Glutamatergic neuron (in vitro differentiated cells): ENCODE measurements around the gene PMM1. TPM values are rescaled to one million over a fixed set of nuclear protein-coding genes. Genes with fewer than 3 reads are reported as not detected.

Source experiments
- DNase-seq: peaks from one replicate; pipeline ENCODE4 v3.0.0; 2022
- H3K27ac Mint-ChIP-seq: one replicate; pipeline ENCODE4 v1.8.0; 2020; ENCODE audit warnings: mild to moderate bottlenecking, mixed read lengths, inconsistent platforms; ENCODE audit not compliant: unreplicated experiment
- H3K27me3 Mint-ChIP-seq: one replicate; pipeline ENCODE4 v1.8.0; 2020; ENCODE audit warnings: mild to moderate bottlenecking, moderate library complexity, mixed read lengths, inconsistent platforms; ENCODE audit not compliant: unreplicated experiment
- H3K36me3 Mint-ChIP-seq: one replicate; pipeline ENCODE4 v1.8.0; 2020; ENCODE audit warnings: mild to moderate bottlenecking, mixed read lengths, inconsistent platforms; ENCODE audit not compliant: unreplicated experiment
- H3K4me1 Mint-ChIP-seq: one replicate; pipeline ENCODE4 v1.8.0; 2020; ENCODE audit warnings: mild to moderate bottlenecking, low read depth, mixed read lengths, inconsistent platforms; ENCODE audit not compliant: unreplicated experiment
- H3K4me3 Mint-ChIP-seq: one replicate; pipeline ENCODE4 v1.8.0; 2020; ENCODE audit warnings: mild to moderate bottlenecking, mixed read lengths, inconsistent platforms; ENCODE audit not compliant: unreplicated experiment
- H3K9me3 Mint-ChIP-seq: one replicate; pipeline ENCODE4 v1.8.0; 2020; ENCODE audit warnings: mild to moderate bottlenecking, moderate library complexity, mixed read lengths, inconsistent platforms; ENCODE audit not compliant: unreplicated experiment
- CTCF ChIP-seq: fragments of 200-600 bp; sonication (generic); IDR thresholded peaks from one replicate; pipeline ENCODE4 v1.5.0; 2021; ENCODE audit not compliant: partially characterized antibody, unreplicated experiment
- total RNA-seq: library from RNA; stranded (reverse); fragmentation: NEBNext Ultra II Directional; extraction: Animal tissue kit (Norgen Biotek cat#: 25700); gene quantifications from one replicate; pipeline ENCODE4 v1.2.1, GENCODE V29; 2021; ENCODE audit not compliant: unreplicated experiment

The PMM1 gene
- total RNA-seq, 1 donor from 2014 or later, result 35.0 TPM

- TF ChIP-seq CTCF, result no peak
- Mint-ChIP-seq H3K4me1 (no peaks in the 10 kb centered on the region), H3K4me3 (no peak overlapping the region), H3K36me3 (no peaks in the 10 kb centered on the region), H3K9me3 (peaks cover 9% of the 10 kb centered on the region), H3K27me3 (peaks cover 5% of the 10 kb centered on the region), H3K27ac (no peak overlapping the region)
- DNase-seq, result no peak
These were observed 19.4 kb downstream of the PMM1 start for GRCh38 chr22:41570221-41570620.

- peaks cover 5% of the 10 kb centered on the region for H3K27me3 Mint-ChIP-seq
- H3K4me3 Mint-ChIP-seq, result no peak overlapping the region
- H3K9me3 Mint-ChIP-seq, result peaks cover 9% of the 10 kb centered on the region
- H3K27ac Mint-ChIP-seq, result no peak overlapping the region
- H3K4me1 Mint-ChIP-seq, result no peaks in the 10 kb centered on the region
- no peak for DNase-seq
- no peak for TF ChIP-seq CTCF
- H3K36me3 Mint-ChIP-seq, result no peaks in the 10 kb centered on the region
These were observed 20.8 kb downstream of the PMM1 start for GRCh38 chr22:41568811-41569210.

- H3K27ac Mint-ChIP-seq, result no peak overlapping the region
- TF ChIP-seq CTCF, result no peak
- H3K9me3 Mint-ChIP-seq, result peaks cover 8% of the 10 kb centered on the region
- H3K36me3 Mint-ChIP-seq, result no peaks in the 10 kb centered on the region
- no peak overlapping the region for H3K4me3 Mint-ChIP-seq
- H3K4me1 Mint-ChIP-seq, result peaks cover 6% of the 10 kb centered on the region
- peaks cover 5% of the 10 kb centered on the region for H3K27me3 Mint-ChIP-seq
- no peak for DNase-seq
These were observed 22.2 kb downstream of the PMM1 start for GRCh38 chr22:41567512-41567768.

GRCh38 chr22:41565403-41566054 is 24.1 kb downstream of the PMM1 start:
- no peak for DNase-seq
- Mint-ChIP-seq H3K36me3 (no peaks in the 10 kb centered on the region), H3K9me3 (peaks cover 7% of the 10 kb centered on the region), H3K4me3 (no peak overlapping the region), H3K4me1 (peaks cover 20% of the 10 kb centered on the region), H3K27me3 (peaks cover 5% of the 10 kb centered on the region), H3K27ac (no peak overlapping the region)
- no peak for TF ChIP-seq CTCF

DNA sequence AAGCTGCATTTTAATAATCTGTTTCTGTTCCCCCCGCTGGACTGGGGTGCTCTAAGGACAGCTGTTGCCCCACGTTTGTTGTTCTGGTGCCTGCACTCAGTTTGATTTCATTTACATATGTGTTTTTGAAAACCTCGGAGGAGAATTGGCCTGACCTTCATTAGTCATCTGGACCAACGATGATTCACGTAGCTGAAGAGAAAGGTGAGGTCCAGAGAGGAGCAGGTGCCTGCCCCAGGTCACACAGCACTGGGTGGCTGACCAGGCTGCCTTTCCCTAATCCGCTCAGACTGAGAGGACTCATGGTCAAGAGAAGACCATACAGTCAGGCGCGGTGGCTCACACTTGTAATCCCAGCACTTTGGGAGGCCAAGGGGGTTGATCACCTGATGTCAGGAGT is 25.1 kb downstream of the PMM1 start:
- no peak for TF ChIP-seq CTCF

More for the DNA sequence above, 25.1 kb downstream of the PMM1 start:
- no peak for DNase-seq
- H3K9me3 Mint-ChIP-seq, result peaks cover 6% of the 10 kb centered on the region
- H3K4me3 Mint-ChIP-seq, result no peak overlapping the region
- peaks cover 27% of the 10 kb centered on the region for H3K4me1 Mint-ChIP-seq
- no peaks in the 10 kb centered on the region for H3K36me3 Mint-ChIP-seq
- peaks cover 5% of the 10 kb centered on the region for H3K27me3 Mint-ChIP-seq
- peak overlapping the region; percentile 14 for H3K27ac Mint-ChIP-seq
